Stimulated activated CD8-positive, alpha-beta memory T cell treated with anti-CD3 and anti-CD28 coated beads, Interleukin-12 subunit alpha, Interleukin-12 subunit beta, amount 100 ng/mL, for 4 hours (primary cell): ENCODE results near the gene PCBD1.
"Not testable (repeated sequence)": the region's sequence is repeated elsewhere in the genome, so short reads cannot be mapped to it uniquely, and the experiment has no call there.

Source experiments
- DNase-seq: peaks from one replicate; pipeline ENCODE4 v3.0.0-alpha.2; 2020; ENCODE audit warnings: low read depth

PCBD1 gene

GRCh38 chr10:70887804-70888800, at the start of gene PCBD1:
PCBD1 (minus strand) TSS chr10:70888565; CDS start chr10:70888533, 32 bp downstream.
- DNase-seq: peak; percentile 67

GRCh38 chr10:70937661-70938060, 49.3 kb upstream of the PCBD1 start:
- DNase-seq: no peak

- no peak for DNase-seq
These were observed 47.7 kb upstream of the PCBD1 start for GRCh38 chr10:70936111-70936510.

GRCh38 chr10:70935631-70936030, 47.3 kb upstream of the PCBD1 start:
- no peak for DNase-seq

GRCh38 chr10:70935125-70935625, 46.8 kb upstream of the PCBD1 start:
- no peak for DNase-seq

- no peak for DNase-seq
These were observed 46.3 kb upstream of the PCBD1 start for GRCh38 chr10:70934701-70935100.

- no peak for DNase-seq
These were observed 44.2 kb upstream of the PCBD1 start for GRCh38 chr10:70932392-70933196.

- DNase-seq: no peak
These were observed 42.9 kb upstream of the PCBD1 start for GRCh38 chr10:70931168-70931815.

- DNase-seq: no peak
These were observed 42.1 kb upstream of the PCBD1 start for GRCh38 chr10:70930263-70931000.

GRCh38 chr10:70928140-70928539, 39.8 kb upstream of the PCBD1 start:
- DNase-seq: no peak

GRCh38 chr10:70927189-70927943, 39.0 kb upstream of the PCBD1 start:
- no peak for DNase-seq

GRCh38 chr10:70926226-70927000, 38.0 kb upstream of the PCBD1 start:
- DNase-seq: no peak

GRCh38 chr10:70925377-70926225, 37.2 kb upstream of the PCBD1 start:
- peak; percentile 8 for DNase-seq

GRCh38 chr10:70923696-70924095, 35.3 kb upstream of the PCBD1 start:
- DNase-seq: no peak

- no peak for DNase-seq
These were observed 32.9 kb upstream of the PCBD1 start for GRCh38 chr10:70921285-70921684.

- DNase-seq: no peak
These were observed 32.2 kb upstream of the PCBD1 start for GRCh38 chr10:70920519-70920918.

- not testable (repeated sequence) for DNase-seq
These were observed 31.5 kb upstream of the PCBD1 start for GRCh38 chr10:70919906-70920305.

- DNase-seq: no peak
These were observed 30.6 kb upstream of the PCBD1 start for GRCh38 chr10:70918851-70919530.
